Measurements from ENCODE around the gene SLC47A2.

DNA sequence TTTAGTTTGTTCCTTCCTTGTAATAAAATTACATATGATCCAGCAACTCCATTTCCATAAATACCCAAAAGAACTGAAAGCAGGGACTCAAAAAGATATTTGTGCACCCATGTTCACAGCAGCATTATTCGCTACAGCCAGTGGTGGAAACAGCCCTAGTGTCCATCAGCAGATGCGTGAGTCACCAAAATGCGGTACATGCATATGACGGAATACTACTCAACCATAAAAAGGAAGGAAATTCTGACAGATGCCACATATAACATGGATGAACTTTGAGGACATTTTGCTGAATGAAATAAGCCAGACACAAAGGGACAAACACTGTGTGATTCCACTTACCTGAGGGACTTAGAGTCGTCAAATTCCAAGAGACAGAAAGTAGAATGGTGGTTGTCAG, 9.1 kb upstream of the SLC47A2 start:
- TF ChIP-seq TAF1 (IDR thresholded peaks at IDR 0.05; ENCODE audit: borderline replicate concordance, insufficient read depth, low read length) (no peak), POLR2AphosphoS5 (IDR thresholded peaks at IDR 0.05; ENCODE audit: low read depth, low read length) (no peak), SIN3A (IDR thresholded peaks at IDR 0.05; ENCODE audit: borderline replicate concordance, insufficient read depth, low read length) (no peak), FOXP2 (optimal IDR thresholded peaks at IDR 0.05; ENCODE audit: borderline replicate concordance, extremely low read depth, extremely low read length, insufficient read depth) (no peak)
- TF ChIP-seq, protein P1, sequence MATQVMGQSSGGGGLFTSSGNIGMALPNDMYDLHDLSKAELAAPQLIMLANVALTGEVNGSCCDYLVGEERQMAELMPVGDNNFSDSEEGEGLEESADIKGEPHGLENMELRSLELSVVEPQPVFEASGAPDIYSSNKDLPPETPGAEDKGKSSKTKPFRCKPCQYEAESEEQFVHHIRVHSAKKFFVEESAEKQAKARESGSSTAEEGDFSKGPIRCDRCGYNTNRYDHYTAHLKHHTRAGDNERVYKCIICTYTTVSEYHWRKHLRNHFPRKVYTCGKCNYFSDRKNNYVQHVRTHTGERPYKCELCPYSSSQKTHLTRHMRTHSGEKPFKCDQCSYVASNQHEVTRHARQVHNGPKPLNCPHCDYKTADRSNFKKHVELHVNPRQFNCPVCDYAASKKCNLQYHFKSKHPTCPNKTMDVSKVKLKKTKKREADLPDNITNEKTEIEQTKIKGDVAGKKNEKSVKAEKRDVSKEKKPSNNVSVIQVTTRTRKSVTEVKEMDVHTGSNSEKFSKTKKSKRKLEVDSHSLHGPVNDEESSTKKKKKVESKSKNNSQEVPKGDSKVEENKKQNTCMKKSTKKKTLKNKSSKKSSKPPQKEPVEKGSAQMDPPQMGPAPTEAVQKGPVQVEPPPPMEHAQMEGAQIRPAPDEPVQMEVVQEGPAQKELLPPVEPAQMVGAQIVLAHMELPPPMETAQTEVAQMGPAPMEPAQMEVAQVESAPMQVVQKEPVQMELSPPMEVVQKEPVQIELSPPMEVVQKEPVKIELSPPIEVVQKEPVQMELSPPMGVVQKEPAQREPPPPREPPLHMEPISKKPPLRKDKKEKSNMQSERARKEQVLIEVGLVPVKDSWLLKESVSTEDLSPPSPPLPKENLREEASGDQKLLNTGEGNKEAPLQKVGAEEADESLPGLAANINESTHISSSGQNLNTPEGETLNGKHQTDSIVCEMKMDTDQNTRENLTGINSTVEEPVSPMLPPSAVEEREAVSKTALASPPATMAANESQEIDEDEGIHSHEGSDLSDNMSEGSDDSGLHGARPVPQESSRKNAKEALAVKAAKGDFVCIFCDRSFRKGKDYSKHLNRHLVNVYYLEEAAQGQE (IDR thresholded peaks at IDR 0.05; ENCODE audit: insufficient read depth in 1 of 2, low read depth in 2 of 2, low read length in 2 of 2): no peak

All from PFSK-1 (cell line).